A673 (cell line): ENCODE measurements around the gene ADGRE1.

ENCODE experiments used
- EZH2 ChIP-seq: fragments of 200-600 bp; sonication (generic); IDR thresholded peaks from 2 replicates; pipeline ENCODE4 v1.6.1; 2017; ENCODE audit warnings: borderline replicate concordance, low read depth, mild to moderate bottlenecking, mixed read lengths, antibody characterized with exemption, low read length; ENCODE audit not compliant: poor library complexity, severe bottlenecking
- TF ChIP-seq, protein P1 (sequence below): fragments of 300-800, 200-600 bp; sonication (generic); conservative IDR thresholded peaks from 2 replicates; pipeline ENCODE4 v1.5.1; 2017; ENCODE audit warnings: low read depth, mild to moderate bottlenecking, antibody characterized with exemption, low read length, moderate library complexity, mixed read lengths

DNA sequence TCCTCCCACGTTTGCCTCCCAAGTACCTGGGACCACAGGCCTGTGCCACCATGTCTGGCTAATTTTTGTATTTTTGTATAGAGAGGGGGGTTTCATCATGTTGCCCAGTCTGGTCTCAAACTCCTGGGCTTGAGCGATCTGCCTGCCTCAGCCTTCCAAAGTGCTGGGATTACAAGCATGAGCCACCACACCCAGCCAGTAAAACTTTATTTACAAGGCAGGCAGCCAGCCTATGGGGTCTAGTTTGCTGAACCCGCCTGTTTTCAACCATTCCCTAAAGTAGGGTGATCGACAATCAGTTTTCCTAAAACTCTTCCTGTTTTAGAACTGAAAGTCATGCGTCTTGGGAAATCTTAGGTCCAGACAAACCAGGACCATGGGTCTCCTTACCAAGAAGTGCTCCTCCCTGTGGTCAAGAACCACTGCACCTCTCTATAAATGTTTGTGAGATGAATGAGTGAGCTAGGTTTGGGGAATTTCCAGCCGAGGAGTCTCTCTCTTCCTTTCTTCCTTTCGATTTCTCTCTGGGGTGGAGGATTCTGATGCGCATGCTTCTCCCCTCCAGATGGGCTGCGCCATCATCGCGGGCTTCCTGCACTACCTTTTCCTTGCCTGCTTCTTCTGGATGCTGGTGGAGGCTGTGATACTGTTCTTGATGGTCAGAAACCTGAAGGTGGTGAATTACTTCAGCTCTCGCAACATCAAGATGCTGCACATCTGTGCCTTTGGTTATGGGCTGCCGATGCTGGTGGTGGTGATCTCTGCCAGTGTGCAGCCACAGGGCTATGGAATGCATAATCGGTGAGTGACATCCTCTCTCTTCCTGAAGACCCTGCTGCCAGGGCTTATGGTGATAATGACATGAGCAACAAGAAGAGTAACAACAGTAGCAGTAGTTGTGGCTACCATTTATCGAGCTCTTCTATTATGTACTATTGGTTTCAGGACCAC, 38.7 kb downstream of the ADGRE1 start:
- TF ChIP-seq, protein P1, sequence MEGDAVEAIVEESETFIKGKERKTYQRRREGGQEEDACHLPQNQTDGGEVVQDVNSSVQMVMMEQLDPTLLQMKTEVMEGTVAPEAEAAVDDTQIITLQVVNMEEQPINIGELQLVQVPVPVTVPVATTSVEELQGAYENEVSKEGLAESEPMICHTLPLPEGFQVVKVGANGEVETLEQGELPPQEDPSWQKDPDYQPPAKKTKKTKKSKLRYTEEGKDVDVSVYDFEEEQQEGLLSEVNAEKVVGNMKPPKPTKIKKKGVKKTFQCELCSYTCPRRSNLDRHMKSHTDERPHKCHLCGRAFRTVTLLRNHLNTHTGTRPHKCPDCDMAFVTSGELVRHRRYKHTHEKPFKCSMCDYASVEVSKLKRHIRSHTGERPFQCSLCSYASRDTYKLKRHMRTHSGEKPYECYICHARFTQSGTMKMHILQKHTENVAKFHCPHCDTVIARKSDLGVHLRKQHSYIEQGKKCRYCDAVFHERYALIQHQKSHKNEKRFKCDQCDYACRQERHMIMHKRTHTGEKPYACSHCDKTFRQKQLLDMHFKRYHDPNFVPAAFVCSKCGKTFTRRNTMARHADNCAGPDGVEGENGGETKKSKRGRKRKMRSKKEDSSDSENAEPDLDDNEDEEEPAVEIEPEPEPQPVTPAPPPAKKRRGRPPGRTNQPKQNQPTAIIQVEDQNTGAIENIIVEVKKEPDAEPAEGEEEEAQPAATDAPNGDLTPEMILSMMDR: peak; percentile 45
- no peak for TF ChIP-seq EZH2
